Thoracic aorta (tissue), 2 donors: ENCODE results near the gene CD83. TPM values are rescaled to one million over a fixed set of nuclear protein-coding genes. Genes with fewer than 3 reads are reported as not detected.
"Not testable (repeated sequence)": the region's sequence is repeated elsewhere in the genome, so short reads cannot be mapped to it uniquely, and the experiment has no call there.

ENCODE experiments used
- ATAC-seq: fragments of 150-250 bp; one replicate; pipeline ENCODE4 v1.8.0; 2017; ENCODE audit warnings: low read depth; ENCODE audit not compliant: insufficient number of reproducible peaks, low FRiP score
- DNase-seq: peaks from one replicate; pipeline ENCODE4 v3.0.0-alpha.2; 2020; ENCODE audit warnings: low spot score
- H3K27ac ChIP-seq, 2 donors: fragments of 200-600 bp; sonication (generic); 1 replicate in 1 of 2; 2 replicates in 1 of 2; pipeline ENCODE4 v1.5.1; 2016; ENCODE audit warnings: mild to moderate bottlenecking in 2 of 2, moderate library complexity in 2 of 2
- H3K27me3 ChIP-seq: fragments of 200-600 bp; sonication (generic); replicated peaks from 2 replicates; pipeline ENCODE4 v1.6.0; 2016; ENCODE audit warnings: mild to moderate bottlenecking; ENCODE audit not compliant: insufficient read depth
- H3K36me3 ChIP-seq: fragments of 200-600 bp; sonication (generic); one replicate; pipeline ENCODE4 v1.5.1; 2016
- H3K4me1 ChIP-seq, 2 donors: fragments of 200-600 bp; sonication (generic); 1 replicate in 1 of 2; 2 replicates in 1 of 2; pipeline versions ENCODE4 v1.5.1 to v1.6.0; 2016; ENCODE audit warnings: low read depth in 2 of 2, mild to moderate bottlenecking in 1 of 2; ENCODE audit not compliant: control insufficient read depth in 1 of 2
- H3K4me3 ChIP-seq: fragments of 200-600 bp; sonication (generic); 2 replicates; pipeline ENCODE4 v1.5.1; 2016; ENCODE audit warnings: mild to moderate bottlenecking
- H3K9me3 ChIP-seq: fragments of 200-600 bp; sonication (generic); 2 replicates; pipeline ENCODE4 v1.5.1; 2016
- total RNA-seq, 2 donors: library from RNA; depleted of rRNA; stranded (reverse); fragments of >200 nt; gene quantifications; one replicate each; pipeline versions ENCODE4 v1.1.0 to v1.2.3, GENCODE V29; 2016
- TF ChIP-seq, protein P1 (sequence below): fragments of 200-600 bp; sonication (generic); IDR thresholded peaks from one replicate; pipeline ENCODE4 v1.5.1; 2019; ENCODE audit warnings: antibody characterized with exemption

Gene CD83
- total RNA-seq, 2 donors from 2014 or later = 1.1 to 8.0 TPM

DNA sequence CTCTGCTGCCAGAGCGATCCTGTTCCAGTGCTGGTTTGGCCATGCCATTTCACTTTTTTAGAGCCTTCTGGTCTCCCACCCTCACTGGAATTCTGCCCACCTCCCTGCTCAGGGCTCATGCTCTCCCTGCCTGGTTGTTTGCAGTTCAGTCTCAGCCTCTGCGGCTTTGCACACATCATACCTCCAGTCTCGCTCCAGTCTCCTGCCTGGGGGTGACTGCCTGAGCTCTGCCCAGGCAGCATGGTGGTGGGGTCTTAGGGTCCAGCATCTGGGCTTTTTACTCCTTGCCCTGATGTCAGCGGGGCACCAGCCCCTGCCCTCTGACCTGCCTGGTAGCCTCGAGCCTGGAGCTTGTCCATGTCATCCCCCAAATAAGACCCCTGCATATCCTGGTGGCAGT, 30.9 kb downstream of the CD83 start:
- no peak for ATAC-seq
- Histone ChIP-seq H3K9me3 (no peaks in the 10 kb centered on the region), H3K4me3 (no peak overlapping the region), H3K27ac (no peak overlapping the region), H3K27me3 (no peaks in the 10 kb centered on the region), H3K4me1 (peaks cover 0 to 28% of the 10 kb centered on the region in 2 donors), H3K36me3 (no peaks in the 10 kb centered on the region)
- no peak for DNase-seq
- TF ChIP-seq, protein P1, sequence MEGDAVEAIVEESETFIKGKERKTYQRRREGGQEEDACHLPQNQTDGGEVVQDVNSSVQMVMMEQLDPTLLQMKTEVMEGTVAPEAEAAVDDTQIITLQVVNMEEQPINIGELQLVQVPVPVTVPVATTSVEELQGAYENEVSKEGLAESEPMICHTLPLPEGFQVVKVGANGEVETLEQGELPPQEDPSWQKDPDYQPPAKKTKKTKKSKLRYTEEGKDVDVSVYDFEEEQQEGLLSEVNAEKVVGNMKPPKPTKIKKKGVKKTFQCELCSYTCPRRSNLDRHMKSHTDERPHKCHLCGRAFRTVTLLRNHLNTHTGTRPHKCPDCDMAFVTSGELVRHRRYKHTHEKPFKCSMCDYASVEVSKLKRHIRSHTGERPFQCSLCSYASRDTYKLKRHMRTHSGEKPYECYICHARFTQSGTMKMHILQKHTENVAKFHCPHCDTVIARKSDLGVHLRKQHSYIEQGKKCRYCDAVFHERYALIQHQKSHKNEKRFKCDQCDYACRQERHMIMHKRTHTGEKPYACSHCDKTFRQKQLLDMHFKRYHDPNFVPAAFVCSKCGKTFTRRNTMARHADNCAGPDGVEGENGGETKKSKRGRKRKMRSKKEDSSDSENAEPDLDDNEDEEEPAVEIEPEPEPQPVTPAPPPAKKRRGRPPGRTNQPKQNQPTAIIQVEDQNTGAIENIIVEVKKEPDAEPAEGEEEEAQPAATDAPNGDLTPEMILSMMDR = no peak

DNA sequence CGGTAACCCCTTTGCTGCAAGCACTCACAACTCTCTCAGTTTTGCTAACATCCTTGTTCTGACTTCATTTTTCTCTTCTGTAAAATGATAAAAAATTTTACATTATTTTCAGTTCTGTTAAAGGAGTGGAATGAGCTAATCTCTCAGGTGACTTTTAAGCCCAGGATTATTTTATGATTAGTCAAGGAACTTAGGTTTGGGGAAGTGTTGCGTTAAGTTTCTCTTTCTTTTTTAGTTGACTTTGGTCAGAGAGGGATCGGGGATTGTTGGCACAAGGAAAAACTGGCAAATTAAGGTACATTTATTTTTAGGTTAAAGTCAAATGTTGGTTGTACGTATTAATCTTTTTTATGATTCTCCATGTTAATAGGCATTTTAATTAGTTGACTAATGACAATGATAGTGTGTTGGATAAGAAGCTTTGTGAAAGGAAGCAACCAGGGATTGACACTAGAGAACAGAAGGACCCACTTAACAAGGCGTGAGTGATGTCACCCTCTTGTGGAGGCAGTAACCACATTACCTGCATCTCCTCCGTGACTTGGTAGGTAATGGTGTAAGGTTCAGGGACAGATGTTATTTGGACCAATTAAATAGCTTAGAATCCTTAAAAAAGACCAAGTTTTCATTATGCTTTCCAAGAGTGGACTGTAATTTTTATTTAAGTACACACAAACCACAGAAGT, 31.6 kb downstream of the CD83 start:
- Histone ChIP-seq H3K4me1 (peaks cover 0 to 28% of the 10 kb centered on the region in 2 donors), H3K4me3 (no peak overlapping the region), H3K36me3 (no peaks in the 10 kb centered on the region), H3K27ac (no peak overlapping the region), H3K9me3 (no peaks in the 10 kb centered on the region), H3K27me3 (no peaks in the 10 kb centered on the region)
- ATAC-seq = no peak
- DNase-seq = no peak
- TF ChIP-seq, protein P1 = no peak

DNA sequence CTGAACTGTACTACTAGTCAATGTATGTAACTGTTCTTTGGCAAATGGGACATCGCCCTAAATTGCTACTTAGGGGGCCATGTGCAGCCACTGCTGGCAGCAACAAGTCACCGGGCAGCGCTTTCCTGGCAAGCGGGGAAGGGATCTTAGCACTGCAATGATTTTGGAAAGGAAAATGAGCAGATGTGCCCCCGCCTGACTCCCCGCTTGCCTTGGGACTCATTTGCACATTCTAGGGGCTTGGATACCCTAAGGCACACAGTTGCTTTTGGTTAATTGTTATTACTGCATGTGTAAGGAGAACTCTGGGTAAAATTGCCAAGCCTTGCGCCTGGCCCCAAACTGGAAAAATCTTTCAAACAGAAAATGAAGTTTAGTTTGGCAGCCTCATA, 32.2 kb downstream of the CD83 start:
- H3K36me3 ChIP-seq = no peaks in the 10 kb centered on the region
- no peak for ATAC-seq
- no peak overlapping the region for H3K4me3 ChIP-seq
- H3K9me3 ChIP-seq = no peaks in the 10 kb centered on the region
- no peak overlapping the region for H3K27ac ChIP-seq
- no peaks in the 10 kb centered on the region for H3K27me3 ChIP-seq
- TF ChIP-seq, protein P1 = no peak
- no peak for DNase-seq
- peaks cover 0 to 28% of the 10 kb centered on the region in 2 donors for H3K4me1 ChIP-seq

DNA sequence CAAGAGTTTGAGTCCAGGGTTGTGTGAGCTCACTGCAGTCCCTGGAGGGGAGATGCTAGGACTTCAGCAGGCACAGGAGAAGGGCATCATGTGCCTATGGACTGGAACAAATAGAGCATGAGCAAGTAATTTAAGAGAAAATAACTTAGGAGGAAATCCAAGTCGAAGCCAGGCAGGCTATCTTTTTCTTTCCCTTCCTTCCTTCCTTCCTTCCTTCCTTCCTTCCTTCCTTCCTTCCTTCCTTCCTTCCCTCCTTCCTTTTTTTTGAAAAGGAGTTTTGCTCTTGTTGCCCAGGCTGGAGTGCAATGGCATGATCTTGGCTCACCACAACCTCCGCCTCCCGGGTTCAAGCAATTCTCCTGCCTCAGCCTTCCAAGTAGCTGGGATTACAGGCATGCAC, 33.7 kb downstream of the CD83 start:
- not testable (repeated sequence) for H3K4me3 ChIP-seq, H3K9me3 ChIP-seq, H3K36me3 ChIP-seq, H3K27ac ChIP-seq, DNase-seq, ATAC-seq, H3K27me3 ChIP-seq
- H3K4me1 ChIP-seq = peaks cover 0 to 28% of the 10 kb centered on the region in 2 donors

DNA sequence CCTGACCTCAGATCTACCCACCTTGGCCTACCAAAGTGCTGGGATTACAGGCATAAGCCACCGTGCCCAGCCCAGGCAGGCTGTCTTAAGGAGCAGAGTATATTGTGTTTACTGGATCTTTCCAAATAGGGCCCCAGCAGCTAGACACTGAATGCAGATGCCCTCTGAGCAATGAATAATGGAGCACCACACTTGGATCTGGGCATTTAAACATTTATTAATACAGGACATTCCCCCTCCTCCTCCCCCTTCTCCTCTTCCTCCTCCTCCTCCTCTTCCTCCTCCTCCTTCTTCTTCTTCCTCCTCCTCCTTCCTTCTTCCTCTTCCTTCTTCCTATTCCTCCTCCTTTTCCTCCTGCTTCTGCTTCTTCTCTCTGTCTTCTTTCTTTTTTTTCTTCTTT, 34.2 kb downstream of the CD83 start:
- ATAC-seq = no peak
- H3K9me3 ChIP-seq = no peaks in the 10 kb centered on the region
- no peaks in the 10 kb centered on the region for H3K27me3 ChIP-seq
- no peak for DNase-seq
- H3K4me1 ChIP-seq = peaks cover 0 to 28% of the 10 kb centered on the region in 2 donors
- H3K4me3 ChIP-seq = no peak overlapping the region
- TF ChIP-seq, protein P1 = no peak
- no peaks in the 10 kb centered on the region for H3K36me3 ChIP-seq
- H3K27ac ChIP-seq = no peak overlapping the region

DNA sequence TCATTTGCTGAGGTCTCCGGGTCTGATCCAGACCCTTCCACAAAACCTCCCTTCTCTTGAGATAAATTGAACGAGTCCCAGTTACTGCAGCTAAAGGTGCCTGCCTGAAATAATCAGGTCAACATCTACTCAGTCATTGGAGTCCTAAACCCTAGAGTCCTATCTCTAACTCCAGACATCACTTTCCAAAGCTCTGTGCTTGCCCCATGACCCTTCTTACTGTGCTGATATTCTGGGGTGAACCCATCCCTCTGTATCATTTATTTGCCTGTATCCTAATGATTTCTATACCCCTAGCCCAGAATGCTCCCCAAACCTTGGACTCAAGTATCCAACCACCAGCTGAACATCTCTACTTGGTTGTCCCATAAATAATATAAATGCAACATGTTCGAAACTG, 35.7 kb downstream of the CD83 start:
- H3K9me3 ChIP-seq = no peaks in the 10 kb centered on the region
- no peak for ATAC-seq
- H3K27me3 ChIP-seq = no peaks in the 10 kb centered on the region
- no peak overlapping the region for H3K27ac ChIP-seq
- H3K4me3 ChIP-seq = no peak overlapping the region
- TF ChIP-seq, protein P1 = no peak
- peaks cover 0 to 22% of the 10 kb centered on the region in 2 donors for H3K4me1 ChIP-seq
- no peak for DNase-seq
- H3K36me3 ChIP-seq = no peaks in the 10 kb centered on the region
